ENCODE measurements around the gene SYT7. TPM values are rescaled to one million over a fixed set of nuclear protein-coding genes. Genes with fewer than 3 reads are reported as not detected.

SYT7 gene
- total RNA-seq, 1 experiment from 2014 or later = 25.2 TPM

DNA sequence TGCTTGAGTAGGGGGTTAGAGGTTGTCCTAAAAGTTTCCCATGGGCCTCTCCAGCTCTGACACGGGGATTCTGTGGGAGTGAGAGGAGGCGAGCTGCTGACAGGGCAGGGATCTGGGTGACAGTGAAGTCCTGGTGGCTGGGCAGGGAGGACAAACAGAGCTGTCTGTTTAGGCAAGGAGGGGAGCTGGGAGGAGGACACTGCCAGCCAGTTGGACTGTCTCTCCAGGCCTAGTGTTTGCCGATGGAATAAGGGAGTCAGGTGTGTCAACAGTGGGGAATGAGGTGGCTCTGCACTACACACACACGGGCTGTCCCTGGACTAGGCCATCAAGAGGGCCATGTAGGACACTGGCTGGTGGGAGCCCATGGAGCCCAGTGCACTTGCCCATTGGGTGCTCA is 20.6 kb upstream of the SYT7 start:
- H3K9me3 Mint-ChIP-seq (ENCODE audit: unreplicated experiment) = no peaks in the 10 kb centered on the region
- peaks cover 10% of the 10 kb centered on the region for H3K36me3 Mint-ChIP-seq (ENCODE audit: insufficient read depth, unreplicated experiment)
- ChIA-PET CTCF (interaction anchor here (0.6 to 1.3 kb wide), 3 partner anchors 13 to 33 kb away, joined by 3 to 6 read pairs (median 3); no protein-coding TSS in a partner anchor), POLR2A (interaction anchor here (0.8 kb wide), 1 partner anchor 119 kb away, joined by 3 read pairs; no protein-coding TSS in a partner anchor)
- H3K27me3 Mint-ChIP-seq (ENCODE audit: insufficient read depth, unreplicated experiment) = no peaks in the 10 kb centered on the region
- intact Hi-C loops (cut with micrococcal nuclease) = no loop called here
- no peak for DNase-seq (ENCODE audit: unreplicated experiment)
- BruUV-seq (replicated peaks) = no TSS peak
- peaks cover 44% of the 10 kb centered on the region for H3K4me1 Mint-ChIP-seq (ENCODE audit: insufficient read depth, unreplicated experiment)
- TF ChIP-seq, protein P1, sequence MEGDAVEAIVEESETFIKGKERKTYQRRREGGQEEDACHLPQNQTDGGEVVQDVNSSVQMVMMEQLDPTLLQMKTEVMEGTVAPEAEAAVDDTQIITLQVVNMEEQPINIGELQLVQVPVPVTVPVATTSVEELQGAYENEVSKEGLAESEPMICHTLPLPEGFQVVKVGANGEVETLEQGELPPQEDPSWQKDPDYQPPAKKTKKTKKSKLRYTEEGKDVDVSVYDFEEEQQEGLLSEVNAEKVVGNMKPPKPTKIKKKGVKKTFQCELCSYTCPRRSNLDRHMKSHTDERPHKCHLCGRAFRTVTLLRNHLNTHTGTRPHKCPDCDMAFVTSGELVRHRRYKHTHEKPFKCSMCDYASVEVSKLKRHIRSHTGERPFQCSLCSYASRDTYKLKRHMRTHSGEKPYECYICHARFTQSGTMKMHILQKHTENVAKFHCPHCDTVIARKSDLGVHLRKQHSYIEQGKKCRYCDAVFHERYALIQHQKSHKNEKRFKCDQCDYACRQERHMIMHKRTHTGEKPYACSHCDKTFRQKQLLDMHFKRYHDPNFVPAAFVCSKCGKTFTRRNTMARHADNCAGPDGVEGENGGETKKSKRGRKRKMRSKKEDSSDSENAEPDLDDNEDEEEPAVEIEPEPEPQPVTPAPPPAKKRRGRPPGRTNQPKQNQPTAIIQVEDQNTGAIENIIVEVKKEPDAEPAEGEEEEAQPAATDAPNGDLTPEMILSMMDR (IDR thresholded peaks at IDR 0.05; ENCODE audit: unreplicated experiment) = no peak
- no peak overlapping the region for H3K4me3 Mint-ChIP-seq (ENCODE audit: unreplicated experiment)
- H3K27ac Mint-ChIP-seq (ENCODE audit: low read depth, unreplicated experiment) = no peak overlapping the region

DNA sequence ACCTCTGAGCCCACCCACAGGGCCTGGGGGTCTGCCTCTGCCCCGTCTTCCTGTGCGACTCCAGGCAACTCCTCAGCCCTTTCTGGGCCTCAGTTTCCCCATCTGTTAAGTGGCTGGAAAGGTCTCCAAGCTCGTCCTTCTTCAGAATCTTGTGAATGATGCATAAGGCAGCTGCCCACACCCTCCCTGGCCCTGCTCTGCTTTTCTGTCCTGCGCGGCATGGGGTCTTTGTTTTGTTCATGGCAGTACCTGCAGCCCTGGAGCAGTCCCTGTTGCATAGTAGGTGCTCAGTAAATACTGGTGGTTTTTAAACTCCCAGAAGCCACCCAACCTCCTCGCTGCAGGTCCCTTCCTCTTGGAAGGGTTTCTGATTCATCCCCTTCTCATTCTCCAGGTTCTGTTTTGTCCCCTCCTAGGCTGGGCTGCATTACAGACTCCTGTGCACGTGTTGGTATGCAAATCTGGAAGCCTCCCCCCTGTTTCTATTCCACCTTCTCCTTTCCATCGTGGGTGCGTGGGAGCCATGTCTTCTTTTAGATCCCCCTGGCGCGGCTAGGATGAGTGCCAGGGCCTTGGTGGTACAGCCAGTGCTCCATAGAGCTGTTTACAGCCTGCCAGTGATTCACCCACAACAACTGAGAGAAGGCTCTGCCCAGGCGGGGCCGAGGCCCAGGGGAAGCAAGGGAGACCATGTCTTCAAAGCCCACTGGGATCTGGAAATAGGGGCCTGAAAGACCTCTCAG is 19.3 kb upstream of the SYT7 start:
- no peaks in the 10 kb centered on the region for H3K27me3 Mint-ChIP-seq (ENCODE audit: insufficient read depth, unreplicated experiment)
- H3K9me3 Mint-ChIP-seq (ENCODE audit: unreplicated experiment) = no peaks in the 10 kb centered on the region
- no peak for DNase-seq (ENCODE audit: unreplicated experiment)
- TF ChIP-seq, protein P1 (IDR thresholded peaks at IDR 0.05; ENCODE audit: unreplicated experiment) = no peak
- no peak overlapping the region for H3K4me3 Mint-ChIP-seq (ENCODE audit: unreplicated experiment)
- H3K36me3 Mint-ChIP-seq (ENCODE audit: insufficient read depth, unreplicated experiment) = peaks cover 10% of the 10 kb centered on the region
- CTCF ChIA-PET = no interaction called here
- POLR2A ChIA-PET = interaction anchor here (1.8 to 2.3 kb wide), 2 partner anchors 13 to 16 kb away, joined by 9 to 12 read pairs; no protein-coding TSS in a partner anchor
- intact Hi-C loops (cut with micrococcal nuclease) = no loop called here
- H3K27ac Mint-ChIP-seq (ENCODE audit: low read depth, unreplicated experiment) = peak overlapping the region; percentile 3
- no TSS peak for BruUV-seq (replicated peaks)
- H3K4me1 Mint-ChIP-seq (ENCODE audit: insufficient read depth, unreplicated experiment) = peaks cover 44% of the 10 kb centered on the region

DNA sequence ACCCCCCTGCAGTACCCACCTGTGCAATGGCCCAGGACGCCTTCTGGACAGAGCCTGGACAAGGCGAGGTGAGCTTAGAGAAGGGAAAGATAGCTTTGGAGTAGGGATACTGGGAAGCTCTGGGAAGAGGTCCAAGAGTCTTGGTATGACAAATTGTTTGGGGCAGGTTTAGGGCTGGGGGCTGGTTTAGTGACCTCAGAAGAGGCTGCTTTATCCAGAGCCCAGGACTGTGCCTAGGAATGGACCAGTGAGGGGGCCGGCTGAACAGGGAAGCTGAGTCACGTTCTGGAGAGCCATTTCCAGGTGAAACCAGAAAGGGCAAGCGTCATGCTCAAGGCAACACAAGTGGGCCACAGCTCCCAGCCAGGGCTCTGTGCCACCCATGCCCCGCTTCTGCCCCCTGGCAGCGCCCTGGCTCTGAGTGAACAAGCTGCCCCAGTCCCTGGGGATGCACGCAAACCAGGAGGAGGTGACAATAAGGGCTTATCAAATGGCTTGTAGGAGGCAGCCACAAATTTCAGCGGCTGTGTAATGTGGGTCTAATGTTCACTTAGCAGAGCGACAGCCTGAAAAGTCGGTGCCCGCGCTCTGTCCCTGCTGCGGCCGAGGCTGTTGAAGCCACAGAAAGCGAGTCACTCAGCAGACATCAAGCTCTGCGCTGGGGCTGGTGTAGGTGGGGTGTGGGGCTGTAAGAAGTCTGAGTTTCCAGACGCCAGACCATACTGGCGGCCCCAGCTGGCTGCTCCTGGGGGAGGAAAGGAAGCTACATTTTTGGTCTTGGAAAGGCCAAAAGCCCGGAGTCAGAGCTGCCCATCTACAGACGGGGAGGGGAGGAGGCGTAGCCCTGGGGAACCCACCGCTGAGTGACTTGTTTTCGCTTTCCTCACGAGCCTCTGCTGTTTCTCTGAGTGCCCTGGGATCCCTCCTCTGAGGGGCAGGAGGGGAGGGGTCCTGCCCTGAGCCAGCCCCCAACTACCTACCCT is 18.3 kb upstream of the SYT7 start:
- Mint-ChIP-seq H3K9me3 (ENCODE audit: unreplicated experiment) (no peaks in the 10 kb centered on the region), H3K36me3 (ENCODE audit: insufficient read depth, unreplicated experiment) (peaks cover 10% of the 10 kb centered on the region), H3K27me3 (ENCODE audit: insufficient read depth, unreplicated experiment) (no peaks in the 10 kb centered on the region), H3K4me1 (ENCODE audit: insufficient read depth, unreplicated experiment) (peaks cover 44% of the 10 kb centered on the region), H3K4me3 (ENCODE audit: unreplicated experiment) (no peak overlapping the region), H3K27ac (ENCODE audit: low read depth, unreplicated experiment) (peak overlapping the region; percentile 59)
- intact Hi-C loops (cut with micrococcal nuclease) = no loop called here
- TF ChIP-seq, protein P1 (IDR thresholded peaks at IDR 0.05; ENCODE audit: unreplicated experiment) = no peak
- no TSS peak for BruUV-seq (replicated peaks)
- POLR2A ChIA-PET = interaction anchor here (1.8 to 2.3 kb wide), 2 partner anchors 12 to 15 kb away, joined by 9 to 12 read pairs; no protein-coding TSS in a partner anchor
- peak; percentile 59 for DNase-seq (ENCODE audit: unreplicated experiment)
- CTCF ChIA-PET = interaction anchor here (1.0 to 1.5 kb wide), 3 partner anchors 11 to 39 kb away, joined by 5 to 7 read pairs (median 6); no protein-coding TSS in a partner anchor

All from MCF 10A (cell line).